Prostate gland (tissue), 2 donors: ENCODE data around the gene VILL. TPM values are rescaled to one million over a fixed set of nuclear protein-coding genes. Genes with fewer than 3 reads are reported as not detected.

Experiments
- DNase-seq: peaks from one replicate; pipeline ENCODE4 v3.0.0-alpha.2; 2019; ENCODE audit warnings: low spot score
- H3K27ac ChIP-seq, 2 donors: fragments of 200-600 bp; sonication (generic); 2 replicates each; pipeline ENCODE4 v1.5.1; 2017 to 2019
- H3K27me3 ChIP-seq: fragments of 200-600 bp; sonication (generic); replicated peaks from 2 replicates; pipeline ENCODE4 v1.5.1; 2019; ENCODE audit not compliant: insufficient read depth
- H3K36me3 ChIP-seq, 2 donors: fragments of 200-600 bp; sonication (generic); 1 replicate in 1 of 2; 2 replicates in 1 of 2; pipeline versions ENCODE4 v1.5.1 to v1.8.1; 2017 to 2019
- H3K4me1 ChIP-seq: fragments of 200-600 bp; sonication (generic); replicated peaks from 2 replicates; pipeline ENCODE4 v1.5.1; 2019
- H3K4me3 ChIP-seq, 2 donors: fragments of 200-600 bp; sonication (generic); 2 replicates each; pipeline ENCODE4 v1.5.1; 2017 to 2019
- H3K9me3 ChIP-seq: fragments of 200-600 bp; sonication (generic); 2 replicates; pipeline ENCODE4 v1.5.1; 2017
- CTCF ChIP-seq, 4 experiments: fragments of 200-600 bp in 2 of 4; fragments of 450-650 bp in 2 of 4; sonication (generic) in 2 of 4; IDR thresholded peaks; 1 replicate in 3 of 4; 2 replicates in 1 of 4; pipeline ENCODE4 v1.5.1; 2016 to 2019; ENCODE audit warnings: antibody characterized with exemption in 4 of 4, mild to moderate bottlenecking in 2 of 4, moderate library complexity in 2 of 4
- POLR2A ChIP-seq: fragments of 450-650 bp; IDR thresholded peaks from one replicate; pipeline ENCODE4 v1.6.1; 2016; ENCODE audit warnings: antibody characterized with exemption, mild to moderate bottlenecking
- POLR2AphosphoS5 ChIP-seq: sonication (generic); formaldehyde crosslinking; IDR thresholded peaks from one replicate; pipeline ENCODE4 v1.6.1; 2017; ENCODE audit warnings: antibody characterized with exemption
- WGBS: methylation state at CpG from one replicate; pipeline ENCODE4 v1.1.5; 2018; 5-methylcytosine and 5-hydroxymethylcytosine counted together
- intact Hi-C: fragments of 100-400 bp; cut with DNase I; formaldehyde crosslinking; loops from one replicate; pipeline ENCODE4 v1.14.2; 2022
- total RNA-seq, 2 donors: library from RNA; depleted of rRNA; stranded (reverse); fragments of >200 nt; gene quantifications; one replicate each; pipeline ENCODE4 v1.1.0, GENCODE V29; 2016

VILL gene
- total RNA-seq, 2 donors from 2014 or later, result 29.1 to 29.3 TPM

- H3K9me3 ChIP-seq, result no peaks in the 10 kb centered on the region
- intact Hi-C loops, result no loop called here
- TF ChIP-seq POLR2AphosphoS5 (peak; percentile 42), POLR2A (no peak)
- no peaks in the 10 kb centered on the region for H3K27me3 ChIP-seq
- peaks cover 16% of the 10 kb centered on the region for H3K4me1 ChIP-seq
- WGBS, result 45% methylated on average over 15 of the region's 15 CpGs
- DNase-seq, result peak; percentile 76
- peak overlapping the region; percentile 86 to 90 for H3K27ac ChIP-seq
- no peak overlapping the region for H3K4me3 ChIP-seq
- H3K36me3 ChIP-seq, result peaks cover 3 to 6% of the 10 kb centered on the region in 2 donors
Observed at GRCh38 chr3:38005076-38006020, 14.8 kb downstream of the VILL start.

DNA sequence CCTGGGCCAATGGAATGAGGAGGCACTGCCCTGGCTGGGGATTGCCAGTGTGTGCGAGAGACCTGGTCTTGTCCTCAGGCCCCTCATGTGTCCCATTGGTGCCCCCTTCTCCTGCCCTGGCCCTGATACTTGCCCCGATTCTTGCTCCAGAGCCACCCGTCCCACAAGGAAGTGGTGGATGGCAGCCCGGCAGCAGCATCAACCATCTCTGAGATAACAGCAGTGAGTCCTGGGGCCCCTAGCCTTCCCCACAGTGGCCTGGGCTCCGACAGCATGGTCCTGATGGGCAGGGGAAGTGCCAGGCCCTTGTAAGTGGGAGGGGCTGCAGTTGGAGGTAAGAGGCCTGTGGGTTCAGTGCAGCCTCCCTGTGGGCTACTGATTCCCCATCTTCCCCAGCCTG, 15.4 kb downstream of the VILL start:
- peaks cover 3 to 6% of the 10 kb centered on the region in 2 donors for H3K36me3 ChIP-seq
- H3K9me3 ChIP-seq, result no peaks in the 10 kb centered on the region
- intact Hi-C loops, result no loop called here
- H3K4me3 ChIP-seq, result no peak overlapping the region
- TF ChIP-seq POLR2AphosphoS5 (no peak), CTCF (IDR thresholded peaks at IDR 0.05) (no peak), POLR2A (no peak)
- no peak for DNase-seq
- H3K27ac ChIP-seq, result peak overlapping the region; percentile 86 to 90
- peaks cover 16% of the 10 kb centered on the region for H3K4me1 ChIP-seq
- no peaks in the 10 kb centered on the region for H3K27me3 ChIP-seq
- 90% methylated on average over 5 of the region's 5 CpGs for WGBS

GRCh38 chr3:38006445-38006995, 15.9 kb downstream of the VILL start:
- no peaks in the 10 kb centered on the region for H3K9me3 ChIP-seq
- no peaks in the 10 kb centered on the region for H3K27me3 ChIP-seq
- peaks cover 3 to 6% of the 10 kb centered on the region in 2 donors for H3K36me3 ChIP-seq
- TF ChIP-seq CTCF (IDR thresholded peaks at IDR 0.05) (no peak), POLR2A (no peak), POLR2AphosphoS5 (no peak)
- no peak overlapping the region for H3K4me3 ChIP-seq
- WGBS, result 90% methylated on average over 16 of the region's 16 CpGs
- peaks cover 16% of the 10 kb centered on the region for H3K4me1 ChIP-seq
- no peak overlapping the region for H3K27ac ChIP-seq
- intact Hi-C loops, result no loop called here
- no peak for DNase-seq

GRCh38 chr3:38007754-38008090, 17.1 kb downstream of the VILL start:
- 95% methylated on average over 7 of the region's 7 CpGs for whole genome bisulfite sequencing
- Histone ChIP-seq H3K4me1 (peaks cover 16% of the 10 kb centered on the region), H3K27me3 (no peaks in the 10 kb centered on the region), H3K36me3 (peaks cover 3 to 6% of the 10 kb centered on the region in 2 donors), H3K9me3 (no peaks in the 10 kb centered on the region), H3K4me3 (no peak overlapping the region), H3K27ac (no peak overlapping the region)
- DNase-seq, result no peak
- TF ChIP-seq CTCF (IDR thresholded peaks at IDR 0.05), result no peak
- no peak for TF ChIP-seq POLR2AphosphoS5
- no peak for TF ChIP-seq POLR2A
- intact Hi-C loops, result no loop called here

GRCh38 chr3:38008191-38008701, 17.7 kb downstream of the VILL start:
- H3K4me3 ChIP-seq, result no peak overlapping the region
- H3K36me3 ChIP-seq, result peaks cover 3 to 6% of the 10 kb centered on the region in 2 donors
- H3K4me1 ChIP-seq, result peaks cover 16% of the 10 kb centered on the region
- TF ChIP-seq POLR2AphosphoS5, result no peak
- TF ChIP-seq CTCF (IDR thresholded peaks at IDR 0.05), result no peak
- no peak for TF ChIP-seq POLR2A
- 93% methylated on average over 19 of the region's 19 CpGs for WGBS
- intact Hi-C loops, result no loop called here
- DNase-seq, result no peak
- H3K27ac ChIP-seq, result no peak overlapping the region
- H3K27me3 ChIP-seq, result no peaks in the 10 kb centered on the region
- no peaks in the 10 kb centered on the region for H3K9me3 ChIP-seq
